Ovary (tissue), 9 donors: ENCODE results near the gene SPRY4. TPM values are rescaled to one million over a fixed set of nuclear protein-coding genes. Genes with fewer than 3 reads are reported as not detected.
"Not testable (repeated sequence)": the region's sequence is repeated elsewhere in the genome, so short reads cannot be mapped to it uniquely, and the experiment has no call there.

Experiments used
- DNase-seq, 5 donors: peaks; one replicate each; pipeline ENCODE4 v3.0.0-alpha.2; 2019 to 2020
- H3K27ac ChIP-seq, 2 donors: fragments of 200-600 bp; one replicate each; pipeline versions ENCODE4 v1.5.1 to v1.8.0; 2019 to 2022
- H3K27me3 ChIP-seq: fragments of 200-600 bp; one replicate; pipeline ENCODE4 v1.8.0; 2022
- H3K36me3 ChIP-seq: fragments of 200-600 bp; sonication (generic); one replicate; pipeline ENCODE4 v1.5.1; 2019
- H3K4me1 ChIP-seq: one replicate; pipeline ENCODE4 v1.8.1; 2013; ENCODE audit warnings: mild to moderate bottlenecking, moderate library complexity; ENCODE audit not compliant: insufficient read depth
- H3K4me3 ChIP-seq: fragments of 200-600 bp; sonication (generic); one replicate; pipeline ENCODE4 v1.5.1; 2017
- H3K9me3 ChIP-seq, 2 donors: fragments of 200-600 bp in 1 of 2; sonication (generic) in 1 of 2; one replicate each; pipeline versions ENCODE4 v1.5.1 to v1.8.1; 2013 to 2019; ENCODE audit warnings: mild to moderate bottlenecking in 1 of 2, moderate library complexity in 1 of 2
- CTCF ChIP-seq, 3 donors: fragments of 450-650 bp in 2 of 3; fragments of 200-600 bp in 1 of 3; IDR thresholded peaks; one replicate each; pipeline versions ENCODE4 v1.5.1 to v1.8.0; 2016 to 2022; ENCODE audit warnings: antibody characterized with exemption in 3 of 3, mild to moderate bottlenecking in 1 of 3
- EP300 ChIP-seq: sonication (generic); formaldehyde crosslinking; IDR thresholded peaks from one replicate; pipeline ENCODE4 v1.6.1; 2017; ENCODE audit warnings: antibody characterized with exemption
- POLR2A ChIP-seq: fragments of 450-650 bp; IDR thresholded peaks from one replicate; pipeline ENCODE4 v1.6.1; 2017; ENCODE audit warnings: antibody characterized with exemption, mild to moderate bottlenecking, moderate library complexity
- WGBS, 3 donors: extraction: QIAGEN DNeasy Blood & Tissue Kit in 1 of 3; methylation state at CpG; one replicate each; pipeline versions ENCODE4 v1.1.5 to v1.1.7; 2013 to 2017; 5-methylcytosine and 5-hydroxymethylcytosine counted together
- intact Hi-C, 4 donors: fragments of 100-400 bp; cut with DNase I; formaldehyde crosslinking; loops; one replicate each; pipeline versions ENCODE4 v1.11.0 to v1.15.1; 2022 to 2023
- polyA plus RNA-seq, 2 donors: library from polyadenylated mRNA; stranded (reverse); fragments of 200-250 nt in 1 of 2; fragments of 350-450 nt in 1 of 2; fragmentation: Illumina TruSeq in 1 of 2; extraction: RNeasy Lipid Tissue Mini Kit (QIAGEN cat#74804) in 1 of 2; gene quantifications; one replicate each; pipeline ENCODE4 v1.2.3, GENCODE V29; 2013 to 2014
- total RNA-seq, 7 donors: library from RNA; depleted of rRNA in 2 of 7; stranded (reverse); fragments of >200 nt in 2 of 7; fragmentation: NEBNext Ultra II Directional in 3 of 7; extraction: Animal tissue kit (Norgen Biotek cat#: 25700) in 3 of 7; gene quantifications; one replicate each; pipeline versions ENCODE4 v1.1.0 to v1.2.4, GENCODE V29; 2016 to 2023
- donor health status: DM: no; HTN: no; CAD: no; lungs with moderate emphysema.
- donor health status: DM: no; HTN: no; CAD: no.
- donor health status: Bipolar disorder and iron deficiency.
- donor health status: DM: yes; HTN: yes; CAD: no.
- donor health status: DM: no; HTN: no; CAD: no.
- donor health status: DM: yes; HTN: yes; CAD: no.

The SPRY4 gene
- total and polyA plus RNA-seq, 9 donors: 1.9 to 15.9 (median 5.5) TPM

- H3K36me3 ChIP-seq: no peaks in the 10 kb centered on the region
- H3K27ac ChIP-seq: no peak overlapping the region
- intact Hi-C loops: no loop called here
- H3K4me3 ChIP-seq: no peak overlapping the region
- 72 to 77% (median 75%) methylated on average over 6 of the region's 6 CpGs for WGBS, 3 donors
- no peaks in the 10 kb centered on the region for H3K9me3 ChIP-seq
- no peaks in the 10 kb centered on the region for H3K4me1 ChIP-seq
- TF ChIP-seq POLR2A: no peak
- TF ChIP-seq CTCF (IDR thresholded peaks at IDR 0.05): no peak
- no peak for TF ChIP-seq EP300
- H3K27me3 ChIP-seq: no peaks in the 10 kb centered on the region
- DNase-seq: no peak
Measured at GRCh38 chr5:142276517-142276916, 48.3 kb downstream of the SPRY4 start.

- no peak overlapping the region for H3K4me3 ChIP-seq
- no peaks in the 10 kb centered on the region for H3K27me3 ChIP-seq
- intact Hi-C loops: no loop called here
- H3K4me1 ChIP-seq: no peaks in the 10 kb centered on the region
- H3K27ac ChIP-seq: no peak overlapping the region
- WGBS, 3 donors: 56 to 71% (median 63%) methylated on average over 3 of the region's 3 CpGs
- no peaks in the 10 kb centered on the region for H3K9me3 ChIP-seq
- no peak for TF ChIP-seq CTCF (IDR thresholded peaks at IDR 0.05)
- no peak for TF ChIP-seq POLR2A
- H3K36me3 ChIP-seq: no peaks in the 10 kb centered on the region
- DNase-seq: no peak
Measured at GRCh38 chr5:142275496-142275895, 49.3 kb downstream of the SPRY4 start.

DNA sequence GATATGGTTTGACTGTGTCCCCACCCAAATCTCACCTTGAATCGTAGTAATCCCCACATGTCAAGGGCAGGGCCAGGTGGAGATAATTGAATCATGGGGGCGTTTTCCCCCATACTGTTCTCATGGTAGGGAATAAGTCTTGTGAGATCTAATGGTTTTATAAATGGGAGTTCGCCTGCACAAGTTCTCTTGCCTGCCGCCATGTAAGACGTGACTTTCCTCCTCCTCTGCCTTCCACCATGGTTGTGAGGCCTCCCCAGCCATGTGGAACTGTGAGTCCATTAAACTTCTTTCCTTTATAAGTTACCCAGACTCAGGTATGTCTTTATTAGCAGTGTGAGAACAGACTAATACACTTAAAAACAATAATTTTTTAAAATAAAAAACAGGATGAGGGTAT is 52.2 kb downstream of the SPRY4 start:
- WGBS, 3 donors: 68 to 89% (median 85%) methylated on average over 5 of the region's 5 CpGs
- H3K4me1 ChIP-seq, H3K27ac ChIP-seq, intact Hi-C loops, H3K4me3 ChIP-seq, H3K27me3 ChIP-seq, H3K9me3 ChIP-seq, H3K36me3 ChIP-seq, DNase-seq: not testable (repeated sequence)

GRCh38 chr5:142264084-142264483 is 60.7 kb downstream of the SPRY4 start:
- H3K27me3 ChIP-seq, H3K36me3 ChIP-seq, H3K9me3 ChIP-seq, H3K27ac ChIP-seq, H3K4me3 ChIP-seq, DNase-seq, H3K4me1 ChIP-seq, intact Hi-C loops: not testable (repeated sequence)
- WGBS, 3 donors: 95 to 97% (median 96%) methylated on average over 4 of the region's 4 CpGs

GRCh38 chr5:142263346-142263745 is 61.5 kb downstream of the SPRY4 start:
- Histone ChIP-seq H3K4me3 (no peak overlapping the region), H3K27ac (no peak overlapping the region), H3K27me3 (no peaks in the 10 kb centered on the region), H3K4me1 (no peaks in the 10 kb centered on the region), H3K9me3 (no peaks in the 10 kb centered on the region), H3K36me3 (no peaks in the 10 kb centered on the region)
- 55 to 63% (median 56%) methylated on average over 3 of the region's 3 CpGs for WGBS, 3 donors
- intact Hi-C loops: no loop called here
- TF ChIP-seq EP300 (no peak), POLR2A (no peak), CTCF (IDR thresholded peaks at IDR 0.05) (no peak)
- no peak for DNase-seq

DNA sequence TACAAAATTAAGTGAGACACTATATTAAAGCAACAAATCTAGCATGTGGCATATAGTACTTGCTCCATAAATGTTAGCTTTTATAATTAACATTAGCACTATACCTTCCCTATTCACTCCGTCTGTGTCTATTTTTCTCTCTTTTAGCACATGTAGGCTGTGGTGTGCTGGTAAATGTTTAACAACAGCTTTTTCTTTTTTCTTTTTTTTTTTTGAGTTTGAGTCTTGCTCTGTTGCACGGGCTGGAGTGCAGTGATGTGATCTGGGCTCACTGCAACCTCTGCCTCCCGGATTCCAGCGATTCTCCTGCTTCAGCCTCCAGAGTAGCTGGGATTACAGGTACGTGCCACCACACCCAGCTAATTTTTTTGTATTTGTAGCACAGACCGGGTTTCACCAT is 62.1 kb downstream of the SPRY4 start:
- TF ChIP-seq CTCF (IDR thresholded peaks at IDR 0.05) (no peak), POLR2A (no peak), EP300 (no peak)
- Histone ChIP-seq H3K27me3 (no peaks in the 10 kb centered on the region), H3K4me1 (no peaks in the 10 kb centered on the region), H3K36me3 (no peaks in the 10 kb centered on the region), H3K9me3 (no peaks in the 10 kb centered on the region), H3K27ac (no peak overlapping the region), H3K4me3 (no peak overlapping the region)
- 91 to 94% (median 91%) methylated on average over 6 of the region's 6 CpGs for WGBS, 3 donors
- DNase-seq: no peak
- intact Hi-C loops: no loop called here
